Measurements from ENCODE around the gene TM4SF4. TPM values are rescaled to one million over a fixed set of nuclear protein-coding genes. Genes with fewer than 3 reads are reported as not detected.

Gene TM4SF4, protein sequence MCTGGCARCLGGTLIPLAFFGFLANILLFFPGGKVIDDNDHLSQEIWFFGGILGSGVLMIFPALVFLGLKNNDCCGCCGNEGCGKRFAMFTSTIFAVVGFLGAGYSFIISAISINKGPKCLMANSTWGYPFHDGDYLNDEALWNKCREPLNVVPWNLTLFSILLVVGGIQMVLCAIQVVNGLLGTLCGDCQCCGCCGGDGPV
- not detected for polyA plus RNA-seq (2013, experiment 1 of 2)
- polyA plus RNA-seq (2013, experiment 2 of 2) = not detected

DNA sequence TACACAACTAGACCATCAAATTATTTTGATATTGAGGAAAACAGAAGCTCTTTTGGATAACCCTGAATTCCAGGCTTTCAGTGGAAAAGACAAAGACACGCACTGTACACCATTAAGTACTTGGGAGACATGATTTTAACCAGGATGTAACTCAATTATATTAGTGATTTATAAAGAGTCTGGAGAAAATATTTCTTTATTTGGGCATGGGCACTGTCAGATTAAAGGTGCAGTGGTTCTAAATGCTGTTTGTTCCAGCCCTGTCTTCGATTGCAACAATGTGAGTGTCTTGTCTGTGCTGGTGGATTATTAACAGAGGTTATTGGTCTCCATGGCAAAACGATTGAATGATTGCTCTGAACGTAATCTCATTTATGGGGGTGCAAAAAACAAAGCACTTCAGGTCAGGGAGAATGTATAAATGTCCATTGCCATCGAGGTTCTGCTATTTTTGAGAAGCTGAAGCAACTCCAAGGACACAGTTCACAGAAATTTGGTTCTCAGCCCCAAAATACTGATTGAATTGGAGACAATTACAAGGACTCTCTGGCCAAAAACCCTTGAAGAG lies at the start of gene TM4SF4:
TM4SF4 (plus strand) TSS at position 448 of the 568 bp plus-strand sequence. CDS start 181 bp downstream, outside the sequence.
- Histone ChIP-seq H4K5ac (ENCODE audit: low read length) (no peak within 1 kb of the TSS), H2AK5ac (ENCODE audit: low read length) (no peak within 1 kb of the TSS), H3K56ac (ENCODE audit: low read length) (no peak within 1 kb of the TSS), H3K36me3 (ENCODE audit: control insufficient read depth, insufficient read depth, low read length) (no peaks in the 10 kb centered on the region), H3K23ac (ENCODE audit: low read length) (no peak within 1 kb of the TSS), H3K79me2 (ENCODE audit: control insufficient read depth, insufficient read depth, low read length) (no peaks in the 10 kb centered on the region), H3K27ac (ENCODE audit: low read depth, low read length) (no peak within 1 kb of the TSS), H2BK5ac (ENCODE audit: low read length) (no peak within 1 kb of the TSS), H2BK15ac (replicated peaks; ENCODE audit: low read depth) (no peak within 1 kb of the TSS), H3K18ac (ENCODE audit: low read length) (no peak within 1 kb of the TSS), H3K79me1 (ENCODE audit: low read length) (no peaks in the 10 kb centered on the region), H3K9ac (ENCODE audit: low read length) (no peak within 1 kb of the TSS), H3K4me2 (ENCODE audit: low read length) (no peak within 1 kb of the TSS), H2BK120ac (ENCODE audit: low read depth, low read length) (no peak within 1 kb of the TSS), H4K8ac (ENCODE audit: low read depth, low read length) (no peak within 1 kb of the TSS), H3K4me1 (ENCODE audit: control insufficient read depth, low read depth, low read length) (no peaks in the 10 kb centered on the region), H3K4ac (ENCODE audit: low read depth, low read length) (no peak within 1 kb of the TSS), H3K27me3 (ENCODE audit: insufficient read depth, low read length, poor library complexity) (no peaks in the 10 kb centered on the region), H3K4me3 (ENCODE audit: low read length) (no peak within 1 kb of the TSS)
- DNase-seq = no peak
- no CpG with 5 or more reads among the region's 5 CpGs for WGBS (ENCODE audit: extremely low coverage, insufficient coverage, low lambda C conversion rate)

- Histone ChIP-seq H2BK5ac (ENCODE audit: low read length) (no peak overlapping the region), H4K8ac (ENCODE audit: low read depth, low read length) (no peak overlapping the region), H3K56ac (ENCODE audit: low read length) (no peak overlapping the region), H3K23ac (ENCODE audit: low read length) (no peak overlapping the region), H4K5ac (ENCODE audit: low read length) (no peak overlapping the region), H3K18ac (ENCODE audit: low read length) (no peak overlapping the region), H3K79me1 (ENCODE audit: low read length) (no peaks in the 10 kb centered on the region), H2BK15ac (replicated peaks; ENCODE audit: low read depth) (no peak overlapping the region), H3K79me2 (ENCODE audit: control insufficient read depth, insufficient read depth, low read length) (no peaks in the 10 kb centered on the region), H3K4me3 (ENCODE audit: low read length) (no peak overlapping the region), H3K27ac (ENCODE audit: low read depth, low read length) (no peak overlapping the region), H3K27me3 (ENCODE audit: insufficient read depth, low read length, poor library complexity) (no peaks in the 10 kb centered on the region), H2BK120ac (ENCODE audit: low read depth, low read length) (no peak overlapping the region), H3K36me3 (ENCODE audit: control insufficient read depth, insufficient read depth, low read length) (no peaks in the 10 kb centered on the region), H2AK5ac (ENCODE audit: low read length) (no peak overlapping the region), H3K4me1 (ENCODE audit: control insufficient read depth, low read depth, low read length) (no peaks in the 10 kb centered on the region), H3K4me2 (ENCODE audit: low read length) (no peak overlapping the region), H3K9ac (ENCODE audit: low read length) (no peak overlapping the region), H3K4ac (ENCODE audit: low read depth, low read length) (no peak overlapping the region)
- no CpG with 5 or more reads among the region's 2 CpGs for WGBS (ENCODE audit: extremely low coverage, insufficient coverage, low lambda C conversion rate)
- no peak for DNase-seq
Observed at GRCh38 chr3:149424918-149425317, 49.6 kb upstream of the TM4SF4 start.

GRCh38 chr3:149426325-149426724 lies 48.2 kb upstream of the TM4SF4 start:
- Histone ChIP-seq H3K23ac (ENCODE audit: low read length) (no peak overlapping the region), H3K27ac (ENCODE audit: low read depth, low read length) (no peak overlapping the region), H4K8ac (ENCODE audit: low read depth, low read length) (no peak overlapping the region), H3K27me3 (ENCODE audit: insufficient read depth, low read length, poor library complexity) (no peaks in the 10 kb centered on the region), H3K4ac (ENCODE audit: low read depth, low read length) (no peak overlapping the region), H2BK120ac (ENCODE audit: low read depth, low read length) (no peak overlapping the region), H2BK15ac (replicated peaks; ENCODE audit: low read depth) (no peak overlapping the region), H3K4me3 (ENCODE audit: low read length) (no peak overlapping the region), H3K79me1 (ENCODE audit: low read length) (no peaks in the 10 kb centered on the region), H3K4me2 (ENCODE audit: low read length) (no peak overlapping the region), H3K79me2 (ENCODE audit: control insufficient read depth, insufficient read depth, low read length) (no peaks in the 10 kb centered on the region), H3K36me3 (ENCODE audit: control insufficient read depth, insufficient read depth, low read length) (no peaks in the 10 kb centered on the region), H3K56ac (ENCODE audit: low read length) (no peak overlapping the region), H2BK5ac (ENCODE audit: low read length) (no peak overlapping the region), H2AK5ac (ENCODE audit: low read length) (no peak overlapping the region), H3K18ac (ENCODE audit: low read length) (no peak overlapping the region), H3K4me1 (ENCODE audit: control insufficient read depth, low read depth, low read length) (no peaks in the 10 kb centered on the region), H4K5ac (ENCODE audit: low read length) (no peak overlapping the region), H3K9ac (ENCODE audit: low read length) (no peak overlapping the region)
- no CpG with 5 or more reads among the region's 2 CpGs for WGBS (ENCODE audit: extremely low coverage, insufficient coverage, low lambda C conversion rate)
- no peak for DNase-seq

GRCh38 chr3:149428087-149428486 lies 46.4 kb upstream of the TM4SF4 start:
- Histone ChIP-seq H2AK5ac (ENCODE audit: low read length) (no peak overlapping the region), H2BK15ac (replicated peaks; ENCODE audit: low read depth) (no peak overlapping the region), H4K5ac (ENCODE audit: low read length) (no peak overlapping the region), H2BK5ac (ENCODE audit: low read length) (no peak overlapping the region), H3K56ac (ENCODE audit: low read length) (no peak overlapping the region), H4K8ac (ENCODE audit: low read depth, low read length) (no peak overlapping the region), H3K9ac (ENCODE audit: low read length) (no peak overlapping the region), H3K27me3 (ENCODE audit: insufficient read depth, low read length, poor library complexity) (no peaks in the 10 kb centered on the region), H3K4me3 (ENCODE audit: low read length) (no peak overlapping the region), H3K4ac (ENCODE audit: low read depth, low read length) (no peak overlapping the region), H3K79me1 (ENCODE audit: low read length) (no peaks in the 10 kb centered on the region), H3K4me2 (ENCODE audit: low read length) (no peak overlapping the region), H3K27ac (ENCODE audit: low read depth, low read length) (no peak overlapping the region), H3K79me2 (ENCODE audit: control insufficient read depth, insufficient read depth, low read length) (no peaks in the 10 kb centered on the region), H3K36me3 (ENCODE audit: control insufficient read depth, insufficient read depth, low read length) (no peaks in the 10 kb centered on the region), H3K23ac (ENCODE audit: low read length) (no peak overlapping the region), H3K18ac (ENCODE audit: low read length) (no peak overlapping the region), H2BK120ac (ENCODE audit: low read depth, low read length) (no peak overlapping the region), H3K4me1 (ENCODE audit: control insufficient read depth, low read depth, low read length) (no peaks in the 10 kb centered on the region)
- no peak for DNase-seq
- no CpG with 5 or more reads among the region's 2 CpGs for WGBS (ENCODE audit: extremely low coverage, insufficient coverage, low lambda C conversion rate)

GRCh38 chr3:149430216-149430615 lies 44.3 kb upstream of the TM4SF4 start:
- H3K79me2 ChIP-seq (ENCODE audit: control insufficient read depth, insufficient read depth, low read length) = no peaks in the 10 kb centered on the region
- no peaks in the 10 kb centered on the region for H3K36me3 ChIP-seq (ENCODE audit: control insufficient read depth, insufficient read depth, low read length)
- no peak overlapping the region for H2BK15ac ChIP-seq (replicated peaks; ENCODE audit: low read depth)
- H3K18ac ChIP-seq (ENCODE audit: low read length) = no peak overlapping the region
- H3K27me3 ChIP-seq (ENCODE audit: insufficient read depth, low read length, poor library complexity) = no peaks in the 10 kb centered on the region
- no peak for DNase-seq
- H3K79me1 ChIP-seq (ENCODE audit: low read length) = no peaks in the 10 kb centered on the region
- no peak overlapping the region for H2AK5ac ChIP-seq (ENCODE audit: low read length)
- no peak overlapping the region for H3K56ac ChIP-seq (ENCODE audit: low read length)
- no peaks in the 10 kb centered on the region for H3K4me1 ChIP-seq (ENCODE audit: control insufficient read depth, low read depth, low read length)
- WGBS (ENCODE audit: extremely low coverage, insufficient coverage, low lambda C conversion rate) = no CpG with 5 or more reads among the region's 1 CpG
- no peak overlapping the region for H2BK5ac ChIP-seq (ENCODE audit: low read length)
- no peak overlapping the region for H4K8ac ChIP-seq (ENCODE audit: low read depth, low read length)
- no peak overlapping the region for H3K27ac ChIP-seq (ENCODE audit: low read depth, low read length)
- H3K23ac ChIP-seq (ENCODE audit: low read length) = no peak overlapping the region
- H3K9ac ChIP-seq (ENCODE audit: low read length) = no peak overlapping the region
- no peak overlapping the region for H3K4me2 ChIP-seq (ENCODE audit: low read length)
- no peak overlapping the region for H4K5ac ChIP-seq (ENCODE audit: low read length)
- no peak overlapping the region for H3K4me3 ChIP-seq (ENCODE audit: low read length)
- H3K4ac ChIP-seq (ENCODE audit: low read depth, low read length) = no peak overlapping the region
- no peak overlapping the region for H2BK120ac ChIP-seq (ENCODE audit: low read depth, low read length)

DNA sequence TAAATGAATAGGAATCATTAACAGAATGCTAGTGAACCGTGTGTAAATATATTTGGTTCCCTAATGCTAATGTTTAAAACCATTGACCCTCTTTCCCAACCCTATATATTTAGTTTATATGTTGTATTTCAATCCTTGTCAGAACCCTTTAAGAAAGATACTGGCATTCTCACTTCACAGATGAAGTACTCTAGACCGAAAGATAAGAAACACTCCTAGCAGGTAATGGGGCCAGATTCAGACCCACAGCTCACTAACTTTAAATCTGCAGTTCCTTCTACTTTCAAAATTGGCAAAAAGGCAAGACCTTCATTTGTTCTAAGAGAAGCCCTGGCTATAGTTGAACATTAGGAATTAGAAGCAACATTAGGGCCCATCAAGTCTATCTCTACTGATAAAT lies 42.3 kb upstream of the TM4SF4 start:
- Histone ChIP-seq H3K23ac (ENCODE audit: low read length) (no peak overlapping the region), H4K5ac (ENCODE audit: low read length) (no peak overlapping the region), H2BK5ac (ENCODE audit: low read length) (no peak overlapping the region), H2AK5ac (ENCODE audit: low read length) (no peak overlapping the region), H3K4me3 (ENCODE audit: low read length) (no peak overlapping the region), H3K9ac (ENCODE audit: low read length) (no peak overlapping the region), H2BK120ac (ENCODE audit: low read depth, low read length) (no peak overlapping the region), H3K27me3 (ENCODE audit: insufficient read depth, low read length, poor library complexity) (no peaks in the 10 kb centered on the region), H3K4me1 (ENCODE audit: control insufficient read depth, low read depth, low read length) (no peaks in the 10 kb centered on the region), H4K8ac (ENCODE audit: low read depth, low read length) (no peak overlapping the region), H3K18ac (ENCODE audit: low read length) (no peak overlapping the region), H3K36me3 (ENCODE audit: control insufficient read depth, insufficient read depth, low read length) (no peaks in the 10 kb centered on the region), H3K79me2 (ENCODE audit: control insufficient read depth, insufficient read depth, low read length) (no peaks in the 10 kb centered on the region), H3K4ac (ENCODE audit: low read depth, low read length) (no peak overlapping the region), H2BK15ac (replicated peaks; ENCODE audit: low read depth) (no peak overlapping the region), H3K27ac (ENCODE audit: low read depth, low read length) (no peak overlapping the region), H3K56ac (ENCODE audit: low read length) (no peak overlapping the region), H3K4me2 (ENCODE audit: low read length) (no peak overlapping the region), H3K79me1 (ENCODE audit: low read length) (no peaks in the 10 kb centered on the region)
- DNase-seq = no peak
- no CpG with 5 or more reads among the region's 2 CpGs for WGBS (ENCODE audit: extremely low coverage, insufficient coverage, low lambda C conversion rate)
